ENCODE measurements around the gene KRT86. TPM values are rescaled to one million over a fixed set of nuclear protein-coding genes. Genes with fewer than 3 reads are reported as not detected.

The KRT86 gene
- total and polyA plus RNA-seq, 2 of the 13 experiments (the other 11 are each of a cell fraction or from before 2014, with no cell fraction given), result not detected

- ATAC-seq (no peak), DNase-seq (ENCODE audit: low spot score) (no peak), FAIRE-seq (no peak)
- Histone ChIP-seq H2AFZ (ENCODE audit: low read length) (no peak overlapping the region), H3K4me3 (replicated peaks in 1 of 3; ENCODE audit: insufficient read depth in 1 of 3, low read depth in 2 of 3, low read length in 3 of 3) (no peak overlapping the region), H4K20me1 (ENCODE audit: insufficient read depth, low read length) (no peaks in the 10 kb centered on the region), H3K27me3 (ENCODE audit: control insufficient read depth in 1 of 2, insufficient read depth in 2 of 2, low read length in 2 of 2) (peaks cover 0 to 15% of the 10 kb centered on the region in 2 experiments; a peak in 3 of 5 replicates), H3K9me3 (ENCODE audit: low read length) (no peaks in the 10 kb centered on the region), H3K9ac (ENCODE audit: insufficient read depth, low read depth, low read length) (no peak overlapping the region), H3K36me3 (replicated peaks in 1 of 2; ENCODE audit: control insufficient read depth in 1 of 2, insufficient read depth in 2 of 2, low read length in 2 of 2) (no peaks in the 10 kb centered on the region), H3K27ac (ENCODE audit: extremely low read length, insufficient read depth, low read length) (no peak overlapping the region), H3K4me2 (ENCODE audit: low read depth, low read length) (no peak overlapping the region), H3K4me1 (ENCODE audit: insufficient read depth, low read length) (no peaks in the 10 kb centered on the region), H3K79me2 (ENCODE audit: insufficient read depth, low read length) (no peaks in the 10 kb centered on the region)
- no peak for TF ChIP-seq MAFF (IDR thresholded peaks at IDR 0.05; ENCODE audit: low read depth, low read length)
- TF ChIP-seq KLF12 (CRISPR knock-in tag; IDR thresholded peaks at IDR 0.05; ENCODE audit: borderline replicate concordance), result no peak
- TF ChIP-seq ZNF782 (CRISPR knock-in tag; IDR thresholded peaks at IDR 0.05; ENCODE audit: borderline replicate concordance), result no peak
- no peak for TF ChIP-seq ARID5B (CRISPR knock-in tag; IDR thresholded peaks at IDR 0.05)
- no peak for TF ChIP-seq ISL2 (CRISPR knock-in tag; IDR thresholded peaks at IDR 0.05)
- TF ChIP-seq SKI (IDR thresholded peaks at IDR 0.05; ENCODE audit: partially characterized antibody), result no peak
- no peak for TF ChIP-seq ARID2 (CRISPR knock-in tag; IDR thresholded peaks at IDR 0.05; ENCODE audit: borderline replicate concordance)
- no peak for TF ChIP-seq ZNF205 (CRISPR knock-in tag; IDR thresholded peaks at IDR 0.05)
- no peak for TF ChIP-seq BRCA1 (CRISPR knock-in tag; IDR thresholded peaks at IDR 0.05)
- TF ChIP-seq HIC2 (CRISPR knock-in tag; IDR thresholded peaks at IDR 0.05; ENCODE audit: low read depth), result no peak
- no peak for TF ChIP-seq PLSCR1 (CRISPR knock-in tag; IDR thresholded peaks at IDR 0.05; ENCODE audit: borderline replicate concordance)
- TF ChIP-seq TEF (CRISPR knock-in tag; IDR thresholded peaks at IDR 0.05), result no peak
- no peak for TF ChIP-seq SSRP1 (CRISPR knock-in tag; IDR thresholded peaks at IDR 0.05)
- TF ChIP-seq JUNB (CRISPR knock-in tag; IDR thresholded peaks at IDR 0.05; ENCODE audit: borderline replicate concordance), result no peak
- TF ChIP-seq ZEB1 (IDR thresholded peaks at IDR 0.05; ENCODE audit: insufficient replicate concordance, low read depth), result no peak
- no peak for TF ChIP-seq ZNF878 (CRISPR knock-in tag; IDR thresholded peaks at IDR 0.05)
- intact Hi-C loops (cut with micrococcal nuclease; ENCODE audit: unreplicated experiment) (loop anchor here (5.0 kb wide), 1 partner anchor 412 kb away; no protein-coding TSS in a partner anchor), in situ Hi-C loops (cut with HindIII; ENCODE audit: extremely low pct_ligation_motif_present, low pct_unique_long_range_greater_than_20kb) (no loop called here)
- ChIA-PET POLR2A (no interaction called here), CTCF (ENCODE audit: low intra/inter-chr PET ratio, low total read pairs) (no interaction called here)
- no TSS peak for BruUV-seq (replicated peaks)
- WGBS (ENCODE audit: low lambda C conversion rate), result 5% methylated on average over 5 of the region's 5 CpGs
Observed at GRCh38 chr12:52354200-52354599, 79.8 kb downstream of the KRT86 start.

Measured in HepG2 (cell line).